HEK293 (cell line): ENCODE measurements around the gene TENT4B.

Source experiments
- SP3 ChIP-seq: fragments of 450-650 bp; formaldehyde crosslinking; IDR thresholded peaks from 2 replicates; pipeline ENCODE4 v1.5.1; 2016; ENCODE audit warnings: missing biosample characterization, missing genetic modification characterization
- ZNF354C ChIP-seq: fragments of 450-650 bp; formaldehyde crosslinking; IDR thresholded peaks from 2 replicates; pipeline ENCODE4 v1.5.1; 2016; ENCODE audit warnings: missing biosample characterization, missing genetic modification characterization, low read depth, borderline replicate concordance
- TF ChIP-seq, protein P1 (sequence below): fragments of 450-650 bp; formaldehyde crosslinking; IDR thresholded peaks from 2 replicates; pipeline ENCODE4 v1.5.1; 2016; ENCODE audit warnings: missing biosample characterization, missing genetic modification characterization
- TF ChIP-seq, protein P2 (sequence below): fragments of 450-650 bp; IDR thresholded peaks from 2 replicates; pipeline ENCODE4 v1.5.1; 2018; ENCODE audit warnings: missing biosample characterization, missing genetic modification characterization

DNA sequence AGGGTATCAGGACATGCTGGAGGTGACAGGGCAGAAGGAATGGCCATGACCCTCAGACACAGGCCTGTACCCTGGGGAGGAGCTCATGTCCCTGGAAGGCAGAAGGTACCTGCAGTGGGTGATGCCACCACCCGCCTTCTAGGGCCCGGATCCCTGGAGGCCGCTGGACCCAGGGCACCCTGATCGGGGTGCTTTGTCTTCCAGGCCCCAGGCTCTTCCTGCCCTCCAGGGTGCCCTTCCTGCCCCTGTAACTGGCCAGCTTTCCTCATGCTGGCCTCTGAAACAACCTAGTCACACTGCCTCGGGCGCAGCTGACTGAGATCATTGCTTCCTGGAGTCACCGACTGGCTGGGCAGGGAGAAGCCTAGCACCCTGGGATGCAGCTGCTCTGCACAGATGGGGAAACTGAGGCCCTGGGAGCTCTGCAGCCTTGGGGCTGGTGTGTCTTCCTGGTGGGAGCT lies 119.0 kb downstream of the TENT4B start:
- TF ChIP-seq, protein P1, sequence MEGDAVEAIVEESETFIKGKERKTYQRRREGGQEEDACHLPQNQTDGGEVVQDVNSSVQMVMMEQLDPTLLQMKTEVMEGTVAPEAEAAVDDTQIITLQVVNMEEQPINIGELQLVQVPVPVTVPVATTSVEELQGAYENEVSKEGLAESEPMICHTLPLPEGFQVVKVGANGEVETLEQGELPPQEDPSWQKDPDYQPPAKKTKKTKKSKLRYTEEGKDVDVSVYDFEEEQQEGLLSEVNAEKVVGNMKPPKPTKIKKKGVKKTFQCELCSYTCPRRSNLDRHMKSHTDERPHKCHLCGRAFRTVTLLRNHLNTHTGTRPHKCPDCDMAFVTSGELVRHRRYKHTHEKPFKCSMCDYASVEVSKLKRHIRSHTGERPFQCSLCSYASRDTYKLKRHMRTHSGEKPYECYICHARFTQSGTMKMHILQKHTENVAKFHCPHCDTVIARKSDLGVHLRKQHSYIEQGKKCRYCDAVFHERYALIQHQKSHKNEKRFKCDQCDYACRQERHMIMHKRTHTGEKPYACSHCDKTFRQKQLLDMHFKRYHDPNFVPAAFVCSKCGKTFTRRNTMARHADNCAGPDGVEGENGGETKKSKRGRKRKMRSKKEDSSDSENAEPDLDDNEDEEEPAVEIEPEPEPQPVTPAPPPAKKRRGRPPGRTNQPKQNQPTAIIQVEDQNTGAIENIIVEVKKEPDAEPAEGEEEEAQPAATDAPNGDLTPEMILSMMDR (tag by site-specific recombination), result no peak
- TF ChIP-seq SP3 (tag by site-specific recombination) (no peak), ZNF354C (tag by site-specific recombination) (no peak)
- TF ChIP-seq, protein P2, sequence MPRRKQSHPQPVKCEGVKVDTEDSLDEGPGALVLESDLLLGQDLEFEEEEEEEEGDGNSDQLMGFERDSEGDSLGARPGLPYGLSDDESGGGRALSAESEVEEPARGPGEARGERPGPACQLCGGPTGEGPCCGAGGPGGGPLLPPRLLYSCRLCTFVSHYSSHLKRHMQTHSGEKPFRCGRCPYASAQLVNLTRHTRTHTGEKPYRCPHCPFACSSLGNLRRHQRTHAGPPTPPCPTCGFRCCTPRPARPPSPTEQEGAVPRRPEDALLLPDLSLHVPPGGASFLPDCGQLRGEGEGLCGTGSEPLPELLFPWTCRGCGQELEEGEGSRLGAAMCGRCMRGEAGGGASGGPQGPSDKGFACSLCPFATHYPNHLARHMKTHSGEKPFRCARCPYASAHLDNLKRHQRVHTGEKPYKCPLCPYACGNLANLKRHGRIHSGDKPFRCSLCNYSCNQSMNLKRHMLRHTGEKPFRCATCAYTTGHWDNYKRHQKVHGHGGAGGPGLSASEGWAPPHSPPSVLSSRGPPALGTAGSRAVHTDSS (tag by site-specific recombination), result no peak
